Activated effector memory CD4-positive, alpha-beta T cell treated with anti-CD3 and anti-CD28 coated beads, Interleukin-2, amount 50 U/mL, for 16 hours (primary cell): ENCODE measurements around the gene TTLL3.
"Not testable (repeated sequence)": the region's sequence is repeated elsewhere in the genome, so short reads cannot be mapped to it uniquely, and the experiment has no call there.

ENCODE experiments used
- DNase-seq: peaks from one replicate; pipeline ENCODE4 v3.0.0-alpha.2; 2020

The TTLL3 gene

GRCh38 chr3:9875448-9875847 lies 65.4 kb downstream of the TTLL3 start:
- DNase-seq, result no peak

GRCh38 chr3:9876255-9876654 lies 66.2 kb downstream of the TTLL3 start:
- DNase-seq, result not testable (repeated sequence)

GRCh38 chr3:9876991-9877390 lies 66.9 kb downstream of the TTLL3 start:
- DNase-seq, result no peak

- no peak for DNase-seq
Measured at GRCh38 chr3:9878700-9879099, 68.6 kb downstream of the TTLL3 start.

- DNase-seq, result no peak
Measured at GRCh38 chr3:9879830-9880549, 69.9 kb downstream of the TTLL3 start, which contains the start of gene CIDEC. TSS of gene CIDEC (minus strand) at chr3:9880253. CDS start at chr3:9878486, 1,767 bp downstream.

- no peak for DNase-seq
Measured at GRCh38 chr3:9881441-9881840, 71.4 kb downstream of the TTLL3 start.

GRCh38 chr3:9883706-9884554 lies 73.9 kb downstream of the TTLL3 start:
- no peak for DNase-seq

- no peak for DNase-seq
Measured at GRCh38 chr3:9884555-9885165, 74.6 kb downstream of the TTLL3 start.
